ENCODE measurements around the gene L3MBTL4. TPM values are rescaled to one million over a fixed set of nuclear protein-coding genes. Genes with fewer than 3 reads are reported as not detected.

L3MBTL4 gene
- total and polyA plus RNA-seq, 10 of the 15 experiments (the other 5 are each of a cell fraction or from before 2014, with no cell fraction given) = 1.3 to 8.7 (median 3.8) TPM

GRCh38 chr18:6270771-6271216 is 143.9 kb downstream of the L3MBTL4 start (continued):
- TF ChIP-seq ZNF622 (IDR thresholded peaks at IDR 0.05) (no peak), HCFC1 (IDR thresholded peaks at IDR 0.05; ENCODE audit: low read length) (no peak), NR2F1 (conservative IDR thresholded peaks at IDR 0.05) (peak; percentile 86), RBBP5 (conservative IDR thresholded peaks at IDR 0.05) (no peak), SMARCA5 (IDR thresholded peaks at IDR 0.05) (no peak), ZBED1 (IDR thresholded peaks at IDR 0.05; ENCODE audit: borderline replicate concordance) (no peak; the same call in 1 of the 2 replicates), PML (IDR thresholded peaks at IDR 0.05; ENCODE audit: low read length) (no peak), HDAC2 (IDR thresholded peaks at IDR 0.05) (no peak), NFYA (IDR thresholded peaks at IDR 0.05; ENCODE audit: borderline replicate concordance, low read depth, low read length) (no peak), ZBTB11 (CRISPR knock-in tag; IDR thresholded peaks at IDR 0.05) (no peak), CBX3 (IDR thresholded peaks at IDR 0.05; ENCODE audit: borderline replicate concordance, low read depth) (no peak), GABPA (IDR thresholded peaks at IDR 0.05; ENCODE audit: low read depth) (no peak), RUNX3 (IDR thresholded peaks at IDR 0.05; ENCODE audit: low read length) (peak; percentile 100), PAX8 (IDR thresholded peaks at IDR 0.05) (no peak)
- TF ChIP-seq, protein P1, sequence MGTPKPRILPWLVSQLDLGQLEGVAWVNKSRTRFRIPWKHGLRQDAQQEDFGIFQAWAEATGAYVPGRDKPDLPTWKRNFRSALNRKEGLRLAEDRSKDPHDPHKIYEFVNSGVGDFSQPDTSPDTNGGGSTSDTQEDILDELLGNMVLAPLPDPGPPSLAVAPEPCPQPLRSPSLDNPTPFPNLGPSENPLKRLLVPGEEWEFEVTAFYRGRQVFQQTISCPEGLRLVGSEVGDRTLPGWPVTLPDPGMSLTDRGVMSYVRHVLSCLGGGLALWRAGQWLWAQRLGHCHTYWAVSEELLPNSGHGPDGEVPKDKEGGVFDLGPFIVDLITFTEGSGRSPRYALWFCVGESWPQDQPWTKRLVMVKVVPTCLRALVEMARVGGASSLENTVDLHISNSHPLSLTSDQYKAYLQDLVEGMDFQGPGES (IDR thresholded peaks at IDR 0.05) = no peak
- TF ChIP-seq, protein P2, sequence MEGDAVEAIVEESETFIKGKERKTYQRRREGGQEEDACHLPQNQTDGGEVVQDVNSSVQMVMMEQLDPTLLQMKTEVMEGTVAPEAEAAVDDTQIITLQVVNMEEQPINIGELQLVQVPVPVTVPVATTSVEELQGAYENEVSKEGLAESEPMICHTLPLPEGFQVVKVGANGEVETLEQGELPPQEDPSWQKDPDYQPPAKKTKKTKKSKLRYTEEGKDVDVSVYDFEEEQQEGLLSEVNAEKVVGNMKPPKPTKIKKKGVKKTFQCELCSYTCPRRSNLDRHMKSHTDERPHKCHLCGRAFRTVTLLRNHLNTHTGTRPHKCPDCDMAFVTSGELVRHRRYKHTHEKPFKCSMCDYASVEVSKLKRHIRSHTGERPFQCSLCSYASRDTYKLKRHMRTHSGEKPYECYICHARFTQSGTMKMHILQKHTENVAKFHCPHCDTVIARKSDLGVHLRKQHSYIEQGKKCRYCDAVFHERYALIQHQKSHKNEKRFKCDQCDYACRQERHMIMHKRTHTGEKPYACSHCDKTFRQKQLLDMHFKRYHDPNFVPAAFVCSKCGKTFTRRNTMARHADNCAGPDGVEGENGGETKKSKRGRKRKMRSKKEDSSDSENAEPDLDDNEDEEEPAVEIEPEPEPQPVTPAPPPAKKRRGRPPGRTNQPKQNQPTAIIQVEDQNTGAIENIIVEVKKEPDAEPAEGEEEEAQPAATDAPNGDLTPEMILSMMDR (IDR thresholded peaks at IDR 0.05 in 2 of 3, conservative IDR thresholded peaks at IDR 0.05 in 1 of 3; ENCODE audit: control insufficient read depth in 2 of 3, extremely low read depth in 1 of 3, insufficient read depth in 1 of 3, low read depth in 3 of 3, low read length in 3 of 3) = no peak
- TF ChIP-seq, protein P3, sequence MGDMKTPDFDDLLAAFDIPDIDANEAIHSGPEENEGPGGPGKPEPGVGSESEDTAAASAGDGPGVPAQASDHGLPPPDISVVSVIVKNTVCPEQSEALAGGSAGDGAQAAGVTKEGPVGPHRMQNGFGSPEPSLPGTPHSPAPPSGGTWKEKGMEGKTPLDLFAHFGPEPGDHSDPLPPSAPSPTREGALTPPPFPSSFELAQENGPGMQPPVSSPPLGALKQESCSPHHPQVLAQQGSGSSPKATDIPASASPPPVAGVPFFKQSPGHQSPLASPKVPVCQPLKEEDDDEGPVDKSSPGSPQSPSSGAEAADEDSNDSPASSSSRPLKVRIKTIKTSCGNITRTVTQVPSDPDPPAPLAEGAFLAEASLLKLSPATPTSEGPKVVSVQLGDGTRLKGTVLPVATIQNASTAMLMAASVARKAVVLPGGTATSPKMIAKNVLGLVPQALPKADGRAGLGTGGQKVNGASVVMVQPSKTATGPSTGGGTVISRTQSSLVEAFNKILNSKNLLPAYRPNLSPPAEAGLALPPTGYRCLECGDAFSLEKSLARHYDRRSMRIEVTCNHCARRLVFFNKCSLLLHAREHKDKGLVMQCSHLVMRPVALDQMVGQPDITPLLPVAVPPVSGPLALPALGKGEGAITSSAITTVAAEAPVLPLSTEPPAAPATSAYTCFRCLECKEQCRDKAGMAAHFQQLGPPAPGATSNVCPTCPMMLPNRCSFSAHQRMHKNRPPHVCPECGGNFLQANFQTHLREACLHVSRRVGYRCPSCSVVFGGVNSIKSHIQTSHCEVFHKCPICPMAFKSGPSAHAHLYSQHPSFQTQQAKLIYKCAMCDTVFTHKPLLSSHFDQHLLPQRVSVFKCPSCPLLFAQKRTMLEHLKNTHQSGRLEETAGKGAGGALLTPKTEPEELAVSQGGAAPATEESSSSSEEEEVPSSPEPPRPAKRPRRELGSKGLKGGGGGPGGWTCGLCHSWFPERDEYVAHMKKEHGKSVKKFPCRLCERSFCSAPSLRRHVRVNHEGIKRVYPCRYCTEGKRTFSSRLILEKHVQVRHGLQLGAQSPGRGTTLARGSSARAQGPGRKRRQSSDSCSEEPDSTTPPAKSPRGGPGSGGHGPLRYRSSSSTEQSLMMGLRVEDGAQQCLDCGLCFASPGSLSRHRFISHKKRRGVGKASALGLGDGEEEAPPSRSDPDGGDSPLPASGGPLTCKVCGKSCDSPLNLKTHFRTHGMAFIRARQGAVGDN (IDR thresholded peaks at IDR 0.05) = no peak
- TF ChIP-seq, protein P4, sequence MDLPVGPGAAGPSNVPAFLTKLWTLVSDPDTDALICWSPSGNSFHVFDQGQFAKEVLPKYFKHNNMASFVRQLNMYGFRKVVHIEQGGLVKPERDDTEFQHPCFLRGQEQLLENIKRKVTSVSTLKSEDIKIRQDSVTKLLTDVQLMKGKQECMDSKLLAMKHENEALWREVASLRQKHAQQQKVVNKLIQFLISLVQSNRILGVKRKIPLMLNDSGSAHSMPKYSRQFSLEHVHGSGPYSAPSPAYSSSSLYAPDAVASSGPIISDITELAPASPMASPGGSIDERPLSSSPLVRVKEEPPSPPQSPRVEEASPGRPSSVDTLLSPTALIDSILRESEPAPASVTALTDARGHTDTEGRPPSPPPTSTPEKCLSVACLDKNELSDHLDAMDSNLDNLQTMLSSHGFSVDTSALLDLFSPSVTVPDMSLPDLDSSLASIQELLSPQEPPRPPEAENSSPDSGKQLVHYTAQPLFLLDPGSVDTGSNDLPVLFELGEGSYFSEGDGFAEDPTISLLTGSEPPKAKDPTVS (IDR thresholded peaks at IDR 0.05; ENCODE audit: low read depth, low read length) = no peak
- TF ChIP-seq, protein P5, sequence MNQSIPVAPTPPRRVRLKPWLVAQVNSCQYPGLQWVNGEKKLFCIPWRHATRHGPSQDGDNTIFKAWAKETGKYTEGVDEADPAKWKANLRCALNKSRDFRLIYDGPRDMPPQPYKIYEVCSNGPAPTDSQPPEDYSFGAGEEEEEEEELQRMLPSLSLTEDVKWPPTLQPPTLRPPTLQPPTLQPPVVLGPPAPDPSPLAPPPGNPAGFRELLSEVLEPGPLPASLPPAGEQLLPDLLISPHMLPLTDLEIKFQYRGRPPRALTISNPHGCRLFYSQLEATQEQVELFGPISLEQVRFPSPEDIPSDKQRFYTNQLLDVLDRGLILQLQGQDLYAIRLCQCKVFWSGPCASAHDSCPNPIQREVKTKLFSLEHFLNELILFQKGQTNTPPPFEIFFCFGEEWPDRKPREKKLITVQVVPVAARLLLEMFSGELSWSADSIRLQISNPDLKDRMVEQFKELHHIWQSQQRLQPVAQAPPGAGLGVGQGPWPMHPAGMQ (IDR thresholded peaks at IDR 0.05; ENCODE audit: borderline replicate concordance) = no peak
